Mesendoderm (in vitro differentiated cells): Measurements from ENCODE around the gene PCBD2.
"Not testable (repeated sequence)": the region's sequence is repeated elsewhere in the genome, so short reads cannot be mapped to it uniquely, and the experiment has no call there.

Experiments
- DNase-seq: peaks from one replicate; pipeline ENCODE4 v3.0.0; 2013
- H2AK5ac ChIP-seq: 2 replicates; pipeline ENCODE4 v1.6.1; 2013; ENCODE audit warnings: low read length, inconsistent platforms
- H2BK120ac ChIP-seq: 2 replicates; pipeline ENCODE4 v1.6.1; 2013; ENCODE audit warnings: low read depth, mild to moderate bottlenecking, low read length, moderate library complexity, mixed read lengths
- H2BK15ac ChIP-seq: replicated peaks from 2 replicates; pipeline ENCODE4 v1.6.1; 2013; ENCODE audit warnings: low read depth, mild to moderate bottlenecking, moderate library complexity
- H2BK5ac ChIP-seq: 2 replicates; pipeline ENCODE4 v1.6.1; 2013; ENCODE audit warnings: low read length, inconsistent platforms
- H3K18ac ChIP-seq: 2 replicates; pipeline ENCODE4 v1.6.1; 2013; ENCODE audit warnings: mild to moderate bottlenecking, low read length, mixed read lengths
- H3K23ac ChIP-seq: one replicate; pipeline ENCODE4 v1.6.1; 2013; ENCODE audit warnings: low read length
- H3K27ac ChIP-seq: 2 replicates; pipeline ENCODE4 v1.5.1; 2013; ENCODE audit warnings: low read depth, mild to moderate bottlenecking, inconsistent platforms, low read length, moderate library complexity
- H3K27me3 ChIP-seq: 2 replicates; pipeline ENCODE4 v1.6.1; 2013; ENCODE audit warnings: low read length, control low read depth, mild to moderate bottlenecking, inconsistent platforms; ENCODE audit not compliant: insufficient read depth, poor library complexity
- H3K36me3 ChIP-seq: 2 replicates; pipeline ENCODE4 v1.6.1; 2013; ENCODE audit warnings: low read length, inconsistent platforms; ENCODE audit not compliant: control insufficient read depth, insufficient read depth
- H3K4ac ChIP-seq: one replicate; pipeline ENCODE4 v1.6.1; 2013; ENCODE audit warnings: low read depth, mild to moderate bottlenecking, low read length, moderate library complexity
- H3K4me1 ChIP-seq: 2 replicates; pipeline ENCODE4 v1.6.1; 2013; ENCODE audit warnings: low read depth, low read length, inconsistent platforms; ENCODE audit not compliant: control insufficient read depth
- H3K4me2 ChIP-seq: 2 replicates; pipeline ENCODE4 v1.6.1; 2013; ENCODE audit warnings: low read length
- H3K4me3 ChIP-seq: 2 replicates; pipeline ENCODE4 v1.5.1; 2013; ENCODE audit warnings: mild to moderate bottlenecking, low read length
- H3K56ac ChIP-seq: one replicate; pipeline ENCODE4 v1.6.1; 2013; ENCODE audit warnings: low read length
- H3K79me1 ChIP-seq: 2 replicates; pipeline ENCODE4 v1.6.1; 2013; ENCODE audit warnings: low read length, inconsistent platforms
- H3K79me2 ChIP-seq: 2 replicates; pipeline ENCODE4 v1.6.1; 2013; ENCODE audit warnings: mild to moderate bottlenecking, low read length; ENCODE audit not compliant: control insufficient read depth, insufficient read depth
- H3K9ac ChIP-seq: 2 replicates; pipeline ENCODE4 v1.6.1; 2013; ENCODE audit warnings: low read length, inconsistent platforms
- H4K5ac ChIP-seq: one replicate; pipeline ENCODE4 v1.6.1; 2013; ENCODE audit warnings: low read length
- H4K8ac ChIP-seq: one replicate; pipeline ENCODE4 v1.6.1; 2013; ENCODE audit warnings: low read depth, mild to moderate bottlenecking, control low read depth, low read length, moderate library complexity
- WGBS: extraction: QIAGEN DNeasy Blood & Tissue Kit; methylation state at CpG from one replicate; pipeline ENCODE4 v1.1.7; 2013; ENCODE audit warnings: low lambda C conversion rate, missing lambda C conversion rate; ENCODE audit not compliant: insufficient coverage; ENCODE audit errors: extremely low coverage; 5-methylcytosine and 5-hydroxymethylcytosine counted together

PCBD2 gene

GRCh38 chr5:134910752-134911151 lies 5.8 kb downstream of the PCBD2 start:
- not testable (repeated sequence) for H3K4ac ChIP-seq, H4K8ac ChIP-seq, H3K4me3 ChIP-seq, H3K27ac ChIP-seq, H2BK15ac ChIP-seq, DNase-seq, H2AK5ac ChIP-seq, H3K79me1 ChIP-seq, H2BK120ac ChIP-seq, H3K36me3 ChIP-seq, H3K27me3 ChIP-seq, H4K5ac ChIP-seq, H3K18ac ChIP-seq, H3K4me2 ChIP-seq, H3K9ac ChIP-seq, H3K23ac ChIP-seq, H2BK5ac ChIP-seq, H3K56ac ChIP-seq, H3K79me2 ChIP-seq, H3K4me1 ChIP-seq
- no CpG with 5 or more reads among the region's 2 CpGs for WGBS

GRCh38 chr5:134911285-134912206 lies 6.6 kb downstream of the PCBD2 start:
- no peak for DNase-seq
- H3K4me3 ChIP-seq: no peak overlapping the region
- H3K18ac ChIP-seq: no peak overlapping the region
- no peak overlapping the region for H3K4ac ChIP-seq
- no peak overlapping the region for H2BK5ac ChIP-seq
- no peaks in the 10 kb centered on the region for H3K4me1 ChIP-seq
- no peak overlapping the region for H2BK15ac ChIP-seq
- H3K79me1 ChIP-seq: no peaks in the 10 kb centered on the region
- no peak overlapping the region for H2AK5ac ChIP-seq
- no peaks in the 10 kb centered on the region for H3K27me3 ChIP-seq
- no peak overlapping the region for H2BK120ac ChIP-seq
- H4K8ac ChIP-seq: no peak overlapping the region
- no CpG with 5 or more reads among the region's 8 CpGs for WGBS
- H3K4me2 ChIP-seq: no peak overlapping the region
- no peaks in the 10 kb centered on the region for H3K79me2 ChIP-seq
- no peak overlapping the region for H3K56ac ChIP-seq
- H3K23ac ChIP-seq: no peak overlapping the region
- peaks cover 2% of the 10 kb centered on the region for H3K36me3 ChIP-seq
- H3K9ac ChIP-seq: no peak overlapping the region
- no peak overlapping the region for H4K5ac ChIP-seq
- H3K27ac ChIP-seq: no peak overlapping the region

- Histone ChIP-seq H3K23ac (no peak overlapping the region), H3K4me2 (no peak overlapping the region), H3K4me3 (no peak overlapping the region), H2BK15ac (no peak overlapping the region), H3K4me1 (no peaks in the 10 kb centered on the region), H3K79me2 (no peaks in the 10 kb centered on the region), H3K4ac (no peak overlapping the region), H2AK5ac (no peak overlapping the region), H2BK120ac (no peak overlapping the region), H3K27me3 (no peaks in the 10 kb centered on the region), H2BK5ac (no peak overlapping the region), H3K36me3 (peaks cover 3% of the 10 kb centered on the region), H4K5ac (no peak overlapping the region), H3K9ac (no peak overlapping the region), H3K18ac (no peak overlapping the region), H3K79me1 (peaks cover 3% of the 10 kb centered on the region), H3K56ac (no peak overlapping the region), H4K8ac (no peak overlapping the region), H3K27ac (no peak overlapping the region)
- DNase-seq: no peak
- no CpG with 5 or more reads among the region's 3 CpGs for WGBS
These were observed 8.3 kb downstream of the PCBD2 start for GRCh38 chr5:134913254-134913653.

GRCh38 chr5:134913795-134914194 lies 8.9 kb downstream of the PCBD2 start:
- Histone ChIP-seq H3K36me3 (peaks cover 3% of the 10 kb centered on the region), H4K8ac (no peak overlapping the region), H3K4me3 (no peak overlapping the region), H3K9ac (no peak overlapping the region), H3K4ac (no peak overlapping the region), H2BK120ac (no peak overlapping the region), H2BK5ac (no peak overlapping the region), H2BK15ac (no peak overlapping the region), H3K56ac (no peak overlapping the region), H3K27ac (no peak overlapping the region), H2AK5ac (no peak overlapping the region), H3K79me1 (peaks cover 3% of the 10 kb centered on the region), H3K79me2 (no peaks in the 10 kb centered on the region), H3K27me3 (no peaks in the 10 kb centered on the region), H3K23ac (no peak overlapping the region), H4K5ac (no peak overlapping the region), H3K4me2 (no peak overlapping the region), H3K18ac (no peak overlapping the region), H3K4me1 (no peaks in the 10 kb centered on the region)
- DNase-seq: no peak
- WGBS: no CpG with 5 or more reads among the region's 1 CpG

- Histone ChIP-seq H3K56ac (no peak overlapping the region), H3K27me3 (no peaks in the 10 kb centered on the region), H2BK120ac (no peak overlapping the region), H3K9ac (no peak overlapping the region), H3K4me3 (no peak overlapping the region), H2BK15ac (no peak overlapping the region), H3K27ac (no peak overlapping the region), H2BK5ac (no peak overlapping the region), H3K79me2 (no peaks in the 10 kb centered on the region), H4K5ac (no peak overlapping the region), H3K4me2 (no peak overlapping the region), H3K23ac (no peak overlapping the region), H3K4ac (no peak overlapping the region), H2AK5ac (no peak overlapping the region), H3K4me1 (no peaks in the 10 kb centered on the region), H3K18ac (no peak overlapping the region), H3K79me1 (peaks cover 3% of the 10 kb centered on the region), H3K36me3 (peaks cover 4% of the 10 kb centered on the region), H4K8ac (no peak overlapping the region)
- DNase-seq: peak; percentile 16
- WGBS: no CpG with 5 or more reads among the region's 10 CpGs
These were observed 12.3 kb downstream of the PCBD2 start for GRCh38 chr5:134917070-134917815.
